HG03280 (cell line): ENCODE data around the gene GLT6D1.

Experiments used
- ATAC-seq: cut with Tn5 transposase; IDR thresholded peaks from one replicate; pipeline ENCODE4 v1.9.1; 2021; ENCODE audit warnings: mild to moderate bottlenecking, moderate library complexity; ENCODE audit not compliant: unreplicated experiment

The GLT6D1 gene

GRCh38 chr9:135587658-135588057, 51.7 kb downstream of the GLT6D1 start:
- no peak for ATAC-seq

- no peak for ATAC-seq
Observed at GRCh38 chr9:135586601-135587109, 52.7 kb downstream of the GLT6D1 start.

- ATAC-seq = no peak
Observed at GRCh38 chr9:135584934-135585333, 54.4 kb downstream of the GLT6D1 start.

GRCh38 chr9:135584371-135584770, 55.0 kb downstream of the GLT6D1 start:
- ATAC-seq = no peak

- no peak for ATAC-seq
Observed at GRCh38 chr9:135583688-135584011, 55.7 kb downstream of the GLT6D1 start.

- no peak for ATAC-seq
Observed at GRCh38 chr9:135582966-135583687, 56.2 kb downstream of the GLT6D1 start.

- no peak for ATAC-seq
Observed at GRCh38 chr9:135582541-135582940, 56.8 kb downstream of the GLT6D1 start.

GRCh38 chr9:135581636-135582426, 57.5 kb downstream of the GLT6D1 start:
- no peak for ATAC-seq

GRCh38 chr9:135580664-135581380, 58.5 kb downstream of the GLT6D1 start:
- ATAC-seq = no peak

- ATAC-seq = peak; percentile 45
Observed at GRCh38 chr9:135579889-135580660, 59.3 kb downstream of the GLT6D1 start.

- ATAC-seq = no peak
Observed at GRCh38 chr9:135579356-135579755, 60.0 kb downstream of the GLT6D1 start.

GRCh38 chr9:135577256-135577655, 62.1 kb downstream of the GLT6D1 start:
- ATAC-seq = no peak

GRCh38 chr9:135575995-135576631, 63.2 kb downstream of the GLT6D1 start:
- ATAC-seq = no peak

GRCh38 chr9:135574943-135575342, 64.4 kb downstream of the GLT6D1 start:
- no peak for ATAC-seq

- no peak for ATAC-seq
Observed at GRCh38 chr9:135574331-135574730, 65.0 kb downstream of the GLT6D1 start.
